Liver (tissue), 9 donors: ENCODE results near the gene NKX3-2. TPM values are rescaled to one million over a fixed set of nuclear protein-coding genes. Genes with fewer than 3 reads are reported as not detected.

Experiments
- DNase-seq: peaks from one replicate; pipeline ENCODE4 v3.0.0-alpha.2; 2017; ENCODE audit warnings: low spot score
- H3K27ac ChIP-seq, 2 donors: one replicate each; pipeline ENCODE4 v1.7.0; 2013; ENCODE audit warnings: inconsistent platforms in 2 of 2, low read length in 2 of 2, control low read depth in 1 of 2, low read depth in 1 of 2, mild to moderate bottlenecking in 1 of 2
- H3K27me3 ChIP-seq, 4 donors: one replicate each; pipeline versions ENCODE4 v1.6.1 to v1.7.0; 2013; ENCODE audit warnings: low read length in 3 of 4, inconsistent platforms in 1 of 4, mild to moderate bottlenecking in 1 of 4, moderate library complexity in 1 of 4; ENCODE audit not compliant: control insufficient read depth in 4 of 4, insufficient read depth in 4 of 4
- H3K36me3 ChIP-seq, 4 donors: one replicate each; pipeline versions ENCODE4 v1.6.1 to v1.7.0; 2013; ENCODE audit warnings: low read length in 3 of 4, mild to moderate bottlenecking in 3 of 4, low read depth in 1 of 4, moderate library complexity in 1 of 4; ENCODE audit not compliant: control insufficient read depth in 4 of 4, insufficient read depth in 3 of 4
- H3K4me1 ChIP-seq, 4 donors: one replicate each; pipeline versions ENCODE4 v1.6.1 to v1.7.0; 2013; ENCODE audit warnings: low read length in 3 of 4, mild to moderate bottlenecking in 3 of 4, moderate library complexity in 1 of 4; ENCODE audit not compliant: control insufficient read depth in 4 of 4, insufficient read depth in 4 of 4
- H3K4me3 ChIP-seq, 3 donors: one replicate each; pipeline versions ENCODE4 v1.6.1 to v1.7.0; 2013; ENCODE audit warnings: low read length in 3 of 3, control low read depth in 1 of 3, low read depth in 1 of 3, mild to moderate bottlenecking in 1 of 3
- H3K9ac ChIP-seq, 2 donors: one replicate each; pipeline ENCODE4 v1.7.0; 2013; ENCODE audit warnings: low read length in 2 of 2, mild to moderate bottlenecking in 2 of 2, moderate library complexity in 2 of 2, control low read depth in 1 of 2, low read depth in 1 of 2
- H3K9me3 ChIP-seq, 4 donors: one replicate each; pipeline versions ENCODE4 v1.6.1 to v1.7.0; 2013; ENCODE audit warnings: low read length in 3 of 4; ENCODE audit not compliant: control insufficient read depth in 4 of 4
- EGR1 ChIP-seq, 2 donors: IDR thresholded peaks; 2 replicates each; pipeline ENCODE4 v1.6.1; 2016 to 2018; ENCODE audit warnings: antibody characterized with exemption in 2 of 2, low read depth in 2 of 2
- FOXA1 ChIP-seq: IDR thresholded peaks from 2 replicates; pipeline ENCODE4 v1.6.1; 2016; ENCODE audit warnings: antibody characterized with exemption
- FOXA2 ChIP-seq: IDR thresholded peaks from 2 replicates; pipeline ENCODE4 v1.6.1; 2016; ENCODE audit warnings: antibody characterized with exemption
- GABPA ChIP-seq, 2 donors: IDR thresholded peaks in 1 of 2; conservative IDR thresholded peaks in 1 of 2; 2 replicates each; pipeline ENCODE4 v1.6.1; 2016; ENCODE audit warnings: antibody characterized with exemption in 2 of 2, mild to moderate bottlenecking in 1 of 2, moderate library complexity in 1 of 2
- HNF4A ChIP-seq, 2 donors: conservative IDR thresholded peaks; 2 replicates each; pipeline ENCODE4 v1.6.1; 2016; ENCODE audit warnings: antibody characterized with exemption in 2 of 2, mild to moderate bottlenecking in 2 of 2
- HNF4G ChIP-seq: IDR thresholded peaks from 2 replicates; pipeline ENCODE4 v1.6.1; 2016; ENCODE audit warnings: antibody characterized with exemption
- JUND ChIP-seq, 2 donors: IDR thresholded peaks; 2 replicates each; pipeline ENCODE4 v1.6.1; 2016; ENCODE audit warnings: antibody characterized with exemption in 2 of 2
- NR2F2 ChIP-seq: IDR thresholded peaks from 2 replicates; pipeline ENCODE4 v1.6.1; 2016; ENCODE audit warnings: antibody characterized with exemption
- RAD21 ChIP-seq, 2 donors: IDR thresholded peaks; 2 replicates each; pipeline ENCODE4 v1.6.1; 2016; ENCODE audit warnings: antibody characterized with exemption in 2 of 2, mild to moderate bottlenecking in 2 of 2
- RXRA ChIP-seq, 2 donors: IDR thresholded peaks; 2 replicates each; pipeline ENCODE4 v1.6.1; 2017 to 2018; ENCODE audit warnings: antibody characterized with exemption in 2 of 2, mild to moderate bottlenecking in 1 of 2
- SP1 ChIP-seq: IDR thresholded peaks from 2 replicates; pipeline ENCODE4 v1.6.1; 2018; ENCODE audit warnings: antibody characterized with exemption, mild to moderate bottlenecking
- TAF1 ChIP-seq: conservative IDR thresholded peaks from 2 replicates; pipeline ENCODE4 v1.6.1; 2016; ENCODE audit warnings: antibody characterized with exemption, mild to moderate bottlenecking
- YY1 ChIP-seq: IDR thresholded peaks from 2 replicates; pipeline ENCODE4 v1.6.1; 2016; ENCODE audit warnings: antibody characterized with exemption, mild to moderate bottlenecking
- WGBS: extraction: QIAGEN DNeasy Blood & Tissue Kit; methylation state at CpG from one replicate; pipeline ENCODE4 v1.1.7; 2013; 5-methylcytosine and 5-hydroxymethylcytosine counted together
- polyA plus RNA-seq, 2 donors: library from polyadenylated mRNA; stranded (reverse) in 1 of 2; unstranded in 1 of 2; fragments of 200-250 nt in 1 of 2; fragments of >200 nt in 1 of 2; fragmentation: Nextera tagmentation in 1 of 2; extraction: Ambion mirVana in 1 of 2; gene quantifications; one replicate each; pipeline versions ENCODE4 v1.2.1 to v1.2.3, GENCODE V29; 2013 to 2015
- total RNA-seq, 2 donors: library from RNA; depleted of rRNA; stranded (reverse); fragments of >200 nt; gene quantifications; one replicate each; pipeline ENCODE4 v1.2.3, GENCODE V29; 2014
- TF ChIP-seq, protein P1 (sequence below): IDR thresholded peaks from 2 replicates; pipeline ENCODE4 v1.6.1; 2016; ENCODE audit warnings: antibody characterized with exemption, mild to moderate bottlenecking
- TF ChIP-seq, protein P2 (sequence below): IDR thresholded peaks from 2 replicates; pipeline ENCODE4 v1.6.1; 2016; ENCODE audit warnings: antibody characterized with exemption
- TF ChIP-seq, protein P3 (sequence below): IDR thresholded peaks from 2 replicates; pipeline ENCODE4 v1.6.1; 2016; ENCODE audit warnings: antibody characterized with exemption
- TF ChIP-seq, protein P4 (sequence below): fragments of 150-350 bp; IDR thresholded peaks from 2 replicates; pipeline ENCODE4 v1.5.1; 2017; ENCODE audit warnings: improper control_type of control experiment, low read depth, low read length; ENCODE audit not compliant: missing input control
- TF ChIP-seq, protein P5 (sequence below): IDR thresholded peaks from 2 replicates; pipeline ENCODE4 v1.6.1; 2016; ENCODE audit warnings: antibody characterized with exemption
- donor health status: healthy.
- donor health status: healthy.
- donor health status: healthy.
- donor health status: healthy.
- donor health status: healthy.

Gene NKX3-2
- total and polyA plus RNA-seq, 4 donors, result not detected

DNA sequence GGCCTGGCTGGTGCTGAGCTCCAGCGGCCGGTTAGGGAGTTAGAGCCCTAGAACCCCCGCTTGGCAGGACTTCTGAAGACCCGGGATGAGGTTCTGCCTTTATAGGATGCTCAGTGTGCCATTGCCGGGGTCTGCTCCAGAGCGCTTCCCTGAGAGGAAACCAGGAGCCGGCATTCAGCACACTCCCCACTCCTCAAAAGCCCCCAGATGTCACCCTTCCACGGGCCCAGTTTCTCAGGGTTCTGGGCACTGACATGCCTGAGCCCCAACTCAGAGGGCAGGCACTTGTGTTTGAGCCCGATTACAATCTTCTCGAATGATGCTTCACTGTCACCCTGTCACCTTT lies 6.5 kb downstream of the NKX3-2 start:
- WGBS, result 8% methylated on average over 10 of the region's 10 CpGs
- Histone ChIP-seq H3K9me3 (no peaks in the 10 kb centered on the region), H3K9ac (no peak overlapping the region), H3K36me3 (no peaks in the 10 kb centered on the region), H3K27me3 (peaks cover 13 to 35% (median 25%) of the 10 kb centered on the region in 4 donors), H3K4me1 (peaks cover 14 to 49% (median 20%) of the 10 kb centered on the region in 4 donors), H3K4me3 (no peak overlapping the region), H3K27ac (no peak overlapping the region)
- no peak for TF ChIP-seq HNF4A (conservative IDR thresholded peaks at IDR 0.05)
- TF ChIP-seq RXRA (IDR thresholded peaks at IDR 0.05), result no peak
- no peak for TF ChIP-seq SP1
- TF ChIP-seq, protein P1, sequence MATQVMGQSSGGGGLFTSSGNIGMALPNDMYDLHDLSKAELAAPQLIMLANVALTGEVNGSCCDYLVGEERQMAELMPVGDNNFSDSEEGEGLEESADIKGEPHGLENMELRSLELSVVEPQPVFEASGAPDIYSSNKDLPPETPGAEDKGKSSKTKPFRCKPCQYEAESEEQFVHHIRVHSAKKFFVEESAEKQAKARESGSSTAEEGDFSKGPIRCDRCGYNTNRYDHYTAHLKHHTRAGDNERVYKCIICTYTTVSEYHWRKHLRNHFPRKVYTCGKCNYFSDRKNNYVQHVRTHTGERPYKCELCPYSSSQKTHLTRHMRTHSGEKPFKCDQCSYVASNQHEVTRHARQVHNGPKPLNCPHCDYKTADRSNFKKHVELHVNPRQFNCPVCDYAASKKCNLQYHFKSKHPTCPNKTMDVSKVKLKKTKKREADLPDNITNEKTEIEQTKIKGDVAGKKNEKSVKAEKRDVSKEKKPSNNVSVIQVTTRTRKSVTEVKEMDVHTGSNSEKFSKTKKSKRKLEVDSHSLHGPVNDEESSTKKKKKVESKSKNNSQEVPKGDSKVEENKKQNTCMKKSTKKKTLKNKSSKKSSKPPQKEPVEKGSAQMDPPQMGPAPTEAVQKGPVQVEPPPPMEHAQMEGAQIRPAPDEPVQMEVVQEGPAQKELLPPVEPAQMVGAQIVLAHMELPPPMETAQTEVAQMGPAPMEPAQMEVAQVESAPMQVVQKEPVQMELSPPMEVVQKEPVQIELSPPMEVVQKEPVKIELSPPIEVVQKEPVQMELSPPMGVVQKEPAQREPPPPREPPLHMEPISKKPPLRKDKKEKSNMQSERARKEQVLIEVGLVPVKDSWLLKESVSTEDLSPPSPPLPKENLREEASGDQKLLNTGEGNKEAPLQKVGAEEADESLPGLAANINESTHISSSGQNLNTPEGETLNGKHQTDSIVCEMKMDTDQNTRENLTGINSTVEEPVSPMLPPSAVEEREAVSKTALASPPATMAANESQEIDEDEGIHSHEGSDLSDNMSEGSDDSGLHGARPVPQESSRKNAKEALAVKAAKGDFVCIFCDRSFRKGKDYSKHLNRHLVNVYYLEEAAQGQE, result no peak
- TF ChIP-seq, protein P2, sequence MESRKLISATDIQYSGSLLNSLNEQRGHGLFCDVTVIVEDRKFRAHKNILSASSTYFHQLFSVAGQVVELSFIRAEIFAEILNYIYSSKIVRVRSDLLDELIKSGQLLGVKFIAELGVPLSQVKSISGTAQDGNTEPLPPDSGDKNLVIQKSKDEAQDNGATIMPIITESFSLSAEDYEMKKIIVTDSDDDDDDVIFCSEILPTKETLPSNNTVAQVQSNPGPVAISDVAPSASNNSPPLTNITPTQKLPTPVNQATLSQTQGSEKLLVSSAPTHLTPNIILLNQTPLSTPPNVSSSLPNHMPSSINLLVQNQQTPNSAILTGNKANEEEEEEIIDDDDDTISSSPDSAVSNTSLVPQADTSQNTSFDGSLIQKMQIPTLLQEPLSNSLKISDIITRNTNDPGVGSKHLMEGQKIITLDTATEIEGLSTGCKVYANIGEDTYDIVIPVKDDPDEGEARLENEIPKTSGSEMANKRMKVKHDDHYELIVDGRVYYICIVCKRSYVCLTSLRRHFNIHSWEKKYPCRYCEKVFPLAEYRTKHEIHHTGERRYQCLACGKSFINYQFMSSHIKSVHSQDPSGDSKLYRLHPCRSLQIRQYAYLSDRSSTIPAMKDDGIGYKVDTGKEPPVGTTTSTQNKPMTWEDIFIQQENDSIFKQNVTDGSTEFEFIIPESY, result no peak
- TF ChIP-seq FOXA1, result no peak
- TF ChIP-seq HNF4G, result no peak
- TF ChIP-seq FOXA2, result no peak
- no peak for TF ChIP-seq NR2F2
- TF ChIP-seq JUND (IDR thresholded peaks at IDR 0.05), result no peak
- TF ChIP-seq TAF1, result no peak
- no peak for TF ChIP-seq GABPA (IDR thresholded peaks at IDR 0.05 in 1 of 2, conservative IDR thresholded peaks at IDR 0.05 in 1 of 2)
- TF ChIP-seq YY1, result no peak
- no peak for TF ChIP-seq RAD21 (IDR thresholded peaks at IDR 0.05)
- TF ChIP-seq, protein P3, sequence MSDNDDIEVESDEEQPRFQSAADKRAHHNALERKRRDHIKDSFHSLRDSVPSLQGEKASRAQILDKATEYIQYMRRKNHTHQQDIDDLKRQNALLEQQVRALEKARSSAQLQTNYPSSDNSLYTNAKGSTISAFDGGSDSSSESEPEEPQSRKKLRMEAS, result no peak
- no peak for TF ChIP-seq EGR1 (IDR thresholded peaks at IDR 0.05; ENCODE audit: low read depth in 2 of 2)
- TF ChIP-seq, protein P4, sequence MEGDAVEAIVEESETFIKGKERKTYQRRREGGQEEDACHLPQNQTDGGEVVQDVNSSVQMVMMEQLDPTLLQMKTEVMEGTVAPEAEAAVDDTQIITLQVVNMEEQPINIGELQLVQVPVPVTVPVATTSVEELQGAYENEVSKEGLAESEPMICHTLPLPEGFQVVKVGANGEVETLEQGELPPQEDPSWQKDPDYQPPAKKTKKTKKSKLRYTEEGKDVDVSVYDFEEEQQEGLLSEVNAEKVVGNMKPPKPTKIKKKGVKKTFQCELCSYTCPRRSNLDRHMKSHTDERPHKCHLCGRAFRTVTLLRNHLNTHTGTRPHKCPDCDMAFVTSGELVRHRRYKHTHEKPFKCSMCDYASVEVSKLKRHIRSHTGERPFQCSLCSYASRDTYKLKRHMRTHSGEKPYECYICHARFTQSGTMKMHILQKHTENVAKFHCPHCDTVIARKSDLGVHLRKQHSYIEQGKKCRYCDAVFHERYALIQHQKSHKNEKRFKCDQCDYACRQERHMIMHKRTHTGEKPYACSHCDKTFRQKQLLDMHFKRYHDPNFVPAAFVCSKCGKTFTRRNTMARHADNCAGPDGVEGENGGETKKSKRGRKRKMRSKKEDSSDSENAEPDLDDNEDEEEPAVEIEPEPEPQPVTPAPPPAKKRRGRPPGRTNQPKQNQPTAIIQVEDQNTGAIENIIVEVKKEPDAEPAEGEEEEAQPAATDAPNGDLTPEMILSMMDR, result no peak
- TF ChIP-seq, protein P5, sequence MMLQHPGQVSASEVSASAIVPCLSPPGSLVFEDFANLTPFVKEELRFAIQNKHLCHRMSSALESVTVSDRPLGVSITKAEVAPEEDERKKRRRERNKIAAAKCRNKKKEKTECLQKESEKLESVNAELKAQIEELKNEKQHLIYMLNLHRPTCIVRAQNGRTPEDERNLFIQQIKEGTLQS, result no peak
- no peak for DNase-seq
